ENCODE data around the gene FRMPD1.
"Not testable (repeated sequence)": the region's sequence is repeated elsewhere in the genome, so short reads cannot be mapped to it uniquely, and the experiment has no call there.

GRCh38 chr9:37765263-37765662 lies 114.5 kb downstream of the FRMPD1 start:
- not testable (repeated sequence) for TF ChIP-seq CTCF, POLR2A (IDR thresholded peaks at IDR 0.05)
